ENCODE data around the gene MED26. TPM values are rescaled to one million over a fixed set of nuclear protein-coding genes. Genes with fewer than 3 reads are reported as not detected.

MED26 gene
- total RNA-seq, 4 donors from 2014 or later, result 5.4 to 13.9 (median 8.9) TPM

DNA sequence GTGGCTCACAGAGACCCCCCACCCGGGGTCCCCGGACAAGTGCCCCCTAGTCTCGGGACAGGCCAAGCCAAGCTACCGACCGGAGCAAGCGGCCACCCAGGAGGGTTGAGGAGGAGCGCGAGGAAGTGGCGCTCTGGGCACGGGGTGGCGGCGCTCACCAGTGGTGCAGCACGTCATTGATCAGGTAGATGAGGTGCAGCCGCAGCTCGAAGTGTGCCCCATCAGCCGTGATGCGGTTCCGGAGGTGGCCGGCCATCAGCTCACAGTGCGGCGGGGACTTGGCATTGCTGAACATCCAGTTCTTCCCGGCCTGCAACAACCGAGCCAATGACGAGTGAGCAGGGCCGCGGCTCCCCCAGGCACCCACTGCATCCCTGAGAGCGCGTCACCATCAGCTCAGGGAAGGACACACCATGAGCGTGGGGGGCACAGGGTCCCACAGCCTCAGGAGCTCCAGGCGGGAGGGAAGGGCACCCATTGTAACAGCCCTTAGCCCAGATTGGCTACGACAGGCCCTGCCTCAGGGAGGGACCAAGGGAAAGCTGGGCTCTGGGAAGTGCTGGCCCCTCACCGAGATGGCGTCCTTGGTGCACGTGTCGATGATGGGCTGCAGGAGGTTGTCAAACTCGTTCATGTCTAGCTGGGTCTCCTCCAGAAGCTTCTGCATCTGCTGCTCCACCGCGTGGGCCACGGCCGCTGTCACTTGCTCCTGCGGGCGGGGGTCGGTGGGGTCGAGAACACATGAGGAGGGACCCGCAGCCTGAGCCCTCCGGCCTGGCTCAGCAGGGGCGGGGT, 95.4 kb downstream of the MED26 start:
- H3K4me1 ChIP-seq, result no peaks in the 10 kb centered on the region
- H3K27me3 ChIP-seq, result no peaks in the 10 kb centered on the region
- peaks cover 0 to 100% (median 0%) of the 10 kb centered on the region in 3 donors for H3K36me3 ChIP-seq
- TF ChIP-seq CTCF (IDR thresholded peaks at IDR 0.05) (no peak), POLR2A (IDR thresholded peaks at IDR 0.05) (no peak)
- no peak overlapping the region for H3K27ac ChIP-seq
- DNase-seq, result no peak
- no peaks in the 10 kb centered on the region for H3K9me3 ChIP-seq
- H3K4me3 ChIP-seq, result no peak overlapping the region

DNA sequence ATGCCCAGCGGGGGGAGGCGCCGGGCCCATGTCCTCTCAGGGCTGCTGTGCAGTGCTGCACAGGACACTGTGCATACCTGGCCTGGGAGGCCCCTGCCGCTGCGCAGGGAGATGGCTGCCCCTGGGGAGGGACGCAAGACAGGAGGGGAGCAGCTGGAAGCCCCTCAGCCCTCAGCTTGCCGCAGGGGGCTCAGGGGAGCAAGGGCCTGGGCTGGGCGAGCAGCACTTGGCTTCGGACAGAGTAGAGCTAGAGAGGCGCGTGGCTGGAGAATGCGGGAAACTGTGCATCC, 96.7 kb downstream of the MED26 start:
- H3K9me3 ChIP-seq, result no peaks in the 10 kb centered on the region
- no peak for DNase-seq
- no peaks in the 10 kb centered on the region for H3K27me3 ChIP-seq
- H3K27ac ChIP-seq, result no peak overlapping the region
- peaks cover 0 to 100% (median 0%) of the 10 kb centered on the region in 3 donors for H3K36me3 ChIP-seq
- no peaks in the 10 kb centered on the region for H3K4me1 ChIP-seq
- TF ChIP-seq CTCF (IDR thresholded peaks at IDR 0.05) (no peak), POLR2A (IDR thresholded peaks at IDR 0.05) (no peak)
- no peak overlapping the region for H3K4me3 ChIP-seq

- TF ChIP-seq POLR2A (IDR thresholded peaks at IDR 0.05), result no peak
- TF ChIP-seq CTCF (IDR thresholded peaks at IDR 0.05), result no peak
- Histone ChIP-seq H3K9me3 (no peaks in the 10 kb centered on the region), H3K27me3 (no peaks in the 10 kb centered on the region), H3K27ac (no peak overlapping the region), H3K4me3 (no peak overlapping the region), H3K36me3 (peaks cover 0 to 100% (median 0%) of the 10 kb centered on the region in 3 donors), H3K4me1 (no peaks in the 10 kb centered on the region)
- no peak for DNase-seq
Measured at GRCh38 chr19:16530540-16531379, 97.2 kb downstream of the MED26 start.

GRCh38 chr19:16529466-16530144, 98.4 kb downstream of the MED26 start:
- Histone ChIP-seq H3K27me3 (no peaks in the 10 kb centered on the region), H3K27ac (no peak overlapping the region), H3K36me3 (peaks cover 0 to 100% (median 0%) of the 10 kb centered on the region in 3 donors), H3K4me1 (no peaks in the 10 kb centered on the region), H3K4me3 (no peak overlapping the region), H3K9me3 (no peaks in the 10 kb centered on the region)
- no peak for TF ChIP-seq POLR2A (IDR thresholded peaks at IDR 0.05)
- no peak for TF ChIP-seq CTCF (IDR thresholded peaks at IDR 0.05)
- no peak for DNase-seq

DNA sequence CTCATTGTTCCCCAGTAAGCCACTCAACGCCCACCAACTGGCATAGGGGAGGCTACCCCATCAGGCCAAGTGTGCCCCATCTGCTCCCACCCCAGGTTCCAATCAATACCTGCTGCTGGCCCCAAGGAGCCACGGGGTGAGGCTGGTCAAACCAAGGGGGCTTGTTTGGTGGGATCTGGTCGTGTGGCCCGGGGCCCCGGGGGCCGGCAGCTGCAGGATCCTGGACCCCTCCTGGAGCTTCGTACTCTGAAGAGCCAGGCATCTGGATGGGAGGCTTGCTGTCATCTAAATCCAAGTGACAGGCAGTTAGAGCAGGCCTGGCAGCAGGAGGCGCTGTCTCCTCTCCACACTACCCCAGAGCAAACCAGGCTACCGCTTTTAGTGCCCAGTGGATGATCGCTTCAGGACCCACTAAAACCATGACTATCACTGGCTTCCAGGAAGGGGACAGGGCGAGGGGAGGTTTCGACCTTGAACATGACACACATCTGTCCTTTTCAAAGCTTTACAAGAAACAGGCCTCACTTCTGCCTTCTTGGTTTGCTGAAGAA, 100.0 kb downstream of the MED26 start:
- peak in 2 of 3 donors; percentile 50 to 64 for DNase-seq
- H3K4me3 ChIP-seq, result no peak overlapping the region
- peak in 4 of 6 experiments; percentile 19 to 29 (median 24) for TF ChIP-seq CTCF (IDR thresholded peaks at IDR 0.05)
- no peak for TF ChIP-seq POLR2A (IDR thresholded peaks at IDR 0.05)
- H3K27ac ChIP-seq, result no peak overlapping the region
- peaks cover 0 to 100% (median 0%) of the 10 kb centered on the region in 3 donors for H3K36me3 ChIP-seq
- no peaks in the 10 kb centered on the region for H3K27me3 ChIP-seq
- no peaks in the 10 kb centered on the region for H3K9me3 ChIP-seq
- no peaks in the 10 kb centered on the region for H3K4me1 ChIP-seq
